ENCODE results near the gene MYRF.

MYRF gene

DNA sequence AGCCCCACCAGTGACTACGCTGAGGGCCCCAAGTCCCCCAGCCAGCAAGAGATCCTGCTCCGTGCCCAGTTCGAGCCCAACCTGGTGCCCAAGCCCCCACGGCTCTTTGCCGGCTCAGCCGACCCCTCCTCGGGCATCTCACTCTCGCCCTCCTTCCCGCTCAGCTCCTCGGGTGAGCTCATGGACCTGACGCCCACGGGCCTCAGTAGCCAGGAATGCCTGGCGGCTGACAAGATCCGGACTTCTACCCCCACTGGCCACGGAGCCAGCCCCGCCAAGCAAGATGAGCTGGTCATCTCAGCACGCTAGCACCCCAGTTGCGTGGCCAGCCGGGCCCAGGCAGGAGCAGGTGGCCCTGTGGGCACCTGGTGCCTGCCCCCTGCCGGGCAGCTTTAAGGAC lies 8.3 kb upstream of the MYRF start:
- ChIA-PET POLR2A (interaction anchor here (1.2 kb wide), 1 partner anchor 26 kb away, joined by 4 read pairs; no protein-coding TSS in a partner anchor), CTCF (interaction anchor here (0.8 to 2.3 kb wide), 3 partner anchors 11 to 46 kb away, joined by 3 to 10 read pairs (median 6); no protein-coding TSS in a partner anchor)
- no peak overlapping the region for H3K27ac ChIP-seq (ENCODE audit: extremely low read depth, low read depth, low read length)
- H3K4me3 ChIP-seq (ENCODE audit: low read depth, low read length) = no peak overlapping the region
- H3K36me3 ChIP-seq (ENCODE audit: control insufficient read depth in 2 of 2, insufficient read depth in 1 of 2, low read length in 2 of 2) = peaks cover 0 to 25% of the 10 kb centered on the region in 2 experiments; a peak in 1 of 3 replicates
- TF ChIP-seq ZFHX2 (tag by site-specific recombination; conservative IDR thresholded peaks at IDR 0.05) (peak; percentile 38), SCRT2 (tag by site-specific recombination; IDR thresholded peaks at IDR 0.05) (no peak), EGR2 (tag by site-specific recombination; IDR thresholded peaks at IDR 0.05; ENCODE audit: low read depth) (0 out of 2 replicates have a peak, but pooled peaks have one; percentile 15), ZNF76 (tag by site-specific recombination; IDR thresholded peaks at IDR 0.05; ENCODE audit: borderline replicate concordance, low read depth) (no peak), ZNF350 (tag by site-specific recombination; IDR thresholded peaks at IDR 0.05) (no peak), ZSCAN23 (tag by site-specific recombination; IDR thresholded peaks at IDR 0.05) (no peak)
- H3K9me3 ChIP-seq (ENCODE audit: control insufficient read depth, insufficient read depth, low read depth, low read length) = no peaks in the 10 kb centered on the region
- no peaks in the 10 kb centered on the region for H3K4me1 ChIP-seq (ENCODE audit: control insufficient read depth, insufficient read depth, low read length)

DNA sequence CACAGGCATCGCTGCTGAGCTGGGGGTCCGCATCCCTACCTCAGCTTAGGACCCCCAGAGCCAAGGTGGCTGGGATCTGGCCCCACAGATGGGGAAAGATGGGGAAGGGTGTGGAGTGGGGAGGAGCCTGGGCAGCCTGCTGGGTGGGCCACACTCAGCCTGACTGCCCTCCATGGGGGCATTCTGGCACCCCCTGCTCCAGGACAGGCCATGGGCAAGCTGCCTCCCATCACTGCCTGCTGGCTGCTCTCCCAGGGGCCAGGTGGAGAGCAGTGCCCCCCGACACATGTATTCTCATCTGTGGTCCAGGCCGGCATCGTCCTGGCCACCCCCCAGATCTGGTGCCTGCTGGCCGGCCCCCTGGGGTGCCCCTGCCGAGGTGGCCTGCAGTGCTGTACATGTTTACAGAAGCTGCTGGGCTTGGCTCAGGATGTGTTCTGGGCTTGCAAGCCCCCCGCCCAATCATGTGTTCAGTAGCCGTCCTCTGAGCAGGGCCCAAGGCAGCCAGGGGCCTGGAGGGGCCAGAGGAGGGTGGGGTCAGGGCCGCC lies 7.8 kb upstream of the MYRF start:
- TF ChIP-seq ZIC2 (tag by site-specific recombination; IDR thresholded peaks at IDR 0.05) (peak; percentile 55), ZEB2 (tag by site-specific recombination; IDR thresholded peaks at IDR 0.05) (no peak), ZNF561 (tag by site-specific recombination; IDR thresholded peaks at IDR 0.05; ENCODE audit: borderline replicate concordance) (no peak), GLIS1 (tag by site-specific recombination; IDR thresholded peaks at IDR 0.05) (peak; percentile 79), ZSCAN23 (tag by site-specific recombination; IDR thresholded peaks at IDR 0.05) (no peak), ZFP69B (tag by site-specific recombination; IDR thresholded peaks at IDR 0.05) (no peak), MEIS1 (CRISPR knock-in tag; IDR thresholded peaks at IDR 0.05; ENCODE audit: borderline replicate concordance) (no peak), PRDM1 (tag by site-specific recombination; IDR thresholded peaks at IDR 0.05) (no peak), ZNF211 (tag by site-specific recombination; IDR thresholded peaks at IDR 0.05; ENCODE audit: low read depth) (no peak), ZNF544 (tag by site-specific recombination; IDR thresholded peaks at IDR 0.05) (no peak), ZNF248 (tag by site-specific recombination; IDR thresholded peaks at IDR 0.05) (no peak), ZNF335 (tag by site-specific recombination; conservative IDR thresholded peaks at IDR 0.05) (peak; percentile 46), KLF8 (tag by site-specific recombination; IDR thresholded peaks at IDR 0.05) (no peak), GLIS2 (tag by site-specific recombination; IDR thresholded peaks at IDR 0.05) (peak; percentile 60), ZNF747 (tag by site-specific recombination; IDR thresholded peaks at IDR 0.05) (no peak), ZNF169 (tag by site-specific recombination; IDR thresholded peaks at IDR 0.05) (no peak), ZNF660 (tag by site-specific recombination; IDR thresholded peaks at IDR 0.05) (no peak), ZNF350 (tag by site-specific recombination; IDR thresholded peaks at IDR 0.05) (no peak), SETDB1 (IDR thresholded peaks at IDR 0.05; ENCODE audit: insufficient read length, low read length) (no peak), IKZF3 (tag by site-specific recombination; IDR thresholded peaks at IDR 0.05) (no peak), ZNF24 (tag by site-specific recombination; IDR thresholded peaks at IDR 0.05) (no peak)
- TF ChIP-seq, protein P1, sequence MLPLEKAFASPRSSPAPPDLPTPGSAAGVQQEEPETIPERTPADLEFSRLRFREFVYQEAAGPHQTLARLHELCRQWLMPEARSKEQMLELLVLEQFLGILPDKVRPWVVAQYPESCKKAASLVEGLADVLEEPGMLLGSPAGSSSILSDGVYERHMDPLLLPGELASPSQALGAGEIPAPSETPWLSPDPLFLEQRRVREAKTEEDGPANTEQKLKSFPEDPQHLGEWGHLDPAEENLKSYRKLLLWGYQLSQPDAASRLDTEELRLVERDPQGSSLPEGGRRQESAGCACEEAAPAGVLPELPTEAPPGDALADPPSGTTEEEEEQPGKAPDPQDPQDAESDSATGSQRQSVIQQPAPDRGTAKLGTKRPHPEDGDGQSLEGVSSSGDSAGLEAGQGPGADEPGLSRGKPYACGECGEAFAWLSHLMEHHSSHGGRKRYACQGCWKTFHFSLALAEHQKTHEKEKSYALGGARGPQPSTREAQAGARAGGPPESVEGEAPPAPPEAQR (tag by site-specific recombination; IDR thresholded peaks at IDR 0.05) = no peak
- ChIA-PET POLR2A (no interaction called here), CTCF (interaction anchor here (0.5 to 2.3 kb wide), 3 partner anchors 43 to 1329 kb away, joined by 3 to 10 read pairs (median 4); no protein-coding TSS in a partner anchor)

More for the DNA sequence above, 7.8 kb upstream of the MYRF start:
- no peak overlapping the region for H3K4me3 ChIP-seq (ENCODE audit: low read depth, low read length)
- peaks cover 0 to 25% of the 10 kb centered on the region in 2 experiments; a peak in 1 of 3 replicates for H3K36me3 ChIP-seq (ENCODE audit: control insufficient read depth in 2 of 2, insufficient read depth in 1 of 2, low read length in 2 of 2)
- no peak overlapping the region for H3K27ac ChIP-seq (ENCODE audit: extremely low read depth, low read depth, low read length)
- no peaks in the 10 kb centered on the region for H3K9me3 ChIP-seq (ENCODE audit: control insufficient read depth, insufficient read depth, low read depth, low read length)
- H3K4me1 ChIP-seq (ENCODE audit: control insufficient read depth, insufficient read depth, low read length) = no peaks in the 10 kb centered on the region
